ENCODE measurements around the gene PCP4L1. TPM values are rescaled to one million over a fixed set of nuclear protein-coding genes. Genes with fewer than 3 reads are reported as not detected.

Gene PCP4L1
- total RNA-seq, 2 donors from 2014 or later: 0.68 to 1.8 TPM

DNA sequence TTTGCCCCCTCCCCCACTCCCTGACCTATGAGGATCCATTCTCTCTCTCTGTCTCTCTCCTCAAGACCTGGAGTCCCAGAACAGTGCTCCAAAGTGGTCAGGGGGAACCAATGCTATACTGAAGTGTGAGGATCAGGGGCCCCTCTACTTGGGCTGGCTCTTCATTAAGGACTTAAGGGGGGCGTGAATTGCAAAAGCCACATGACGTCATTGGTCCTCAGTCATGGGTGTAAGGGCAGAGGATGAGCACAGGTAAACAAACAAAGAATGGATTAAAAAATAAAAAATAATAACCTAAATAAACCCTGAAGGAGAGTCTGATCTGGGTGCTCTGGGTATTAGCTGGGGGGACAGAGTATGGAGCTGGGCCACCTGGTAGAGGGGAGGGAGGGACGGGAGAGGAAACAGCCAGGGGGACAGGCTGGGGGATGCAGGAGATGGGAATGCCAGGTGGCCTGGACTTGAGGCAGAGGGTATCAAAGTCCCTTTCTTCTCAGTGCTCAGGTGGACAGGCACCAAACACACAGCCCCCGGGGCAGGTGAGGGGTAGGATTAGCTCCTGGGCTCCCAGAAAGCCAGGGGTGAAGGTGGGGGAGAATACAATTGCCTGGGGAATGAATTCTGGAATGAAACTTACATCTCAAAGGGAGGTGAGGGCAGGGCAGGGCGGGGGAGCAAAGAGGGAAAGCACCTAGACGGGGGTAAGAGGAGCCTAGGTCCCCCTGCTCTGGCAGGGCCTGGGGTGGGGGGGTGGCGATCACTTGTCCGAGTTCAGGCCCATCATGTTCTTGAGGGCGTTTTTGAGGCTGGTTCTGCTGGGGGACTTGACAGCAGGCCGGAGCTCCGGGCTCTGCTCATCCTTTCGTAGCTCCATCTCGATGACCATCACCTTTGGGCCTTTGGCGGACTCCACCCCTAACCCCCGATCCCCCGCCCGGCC, 46.7 kb downstream of the PCP4L1 start:
- peaks cover 7 to 14% of the 10 kb centered on the region in 2 donors for H3K4me1 ChIP-seq (ENCODE audit: control insufficient read depth in 1 of 2, low read depth in 2 of 2)
- peak overlapping the region; percentile 82 for H3K4me3 ChIP-seq
- no peaks in the 10 kb centered on the region for H3K9me3 ChIP-seq
- H3K36me3 ChIP-seq: no peaks in the 10 kb centered on the region
- no peaks in the 10 kb centered on the region for H3K27me3 ChIP-seq (replicated peaks; ENCODE audit: insufficient read depth)
- DNase-seq (ENCODE audit: low spot score) (no peak), ATAC-seq (ENCODE audit: insufficient number of reproducible peaks, low FRiP score, low read depth) (no peak)
- TF ChIP-seq, protein P1, sequence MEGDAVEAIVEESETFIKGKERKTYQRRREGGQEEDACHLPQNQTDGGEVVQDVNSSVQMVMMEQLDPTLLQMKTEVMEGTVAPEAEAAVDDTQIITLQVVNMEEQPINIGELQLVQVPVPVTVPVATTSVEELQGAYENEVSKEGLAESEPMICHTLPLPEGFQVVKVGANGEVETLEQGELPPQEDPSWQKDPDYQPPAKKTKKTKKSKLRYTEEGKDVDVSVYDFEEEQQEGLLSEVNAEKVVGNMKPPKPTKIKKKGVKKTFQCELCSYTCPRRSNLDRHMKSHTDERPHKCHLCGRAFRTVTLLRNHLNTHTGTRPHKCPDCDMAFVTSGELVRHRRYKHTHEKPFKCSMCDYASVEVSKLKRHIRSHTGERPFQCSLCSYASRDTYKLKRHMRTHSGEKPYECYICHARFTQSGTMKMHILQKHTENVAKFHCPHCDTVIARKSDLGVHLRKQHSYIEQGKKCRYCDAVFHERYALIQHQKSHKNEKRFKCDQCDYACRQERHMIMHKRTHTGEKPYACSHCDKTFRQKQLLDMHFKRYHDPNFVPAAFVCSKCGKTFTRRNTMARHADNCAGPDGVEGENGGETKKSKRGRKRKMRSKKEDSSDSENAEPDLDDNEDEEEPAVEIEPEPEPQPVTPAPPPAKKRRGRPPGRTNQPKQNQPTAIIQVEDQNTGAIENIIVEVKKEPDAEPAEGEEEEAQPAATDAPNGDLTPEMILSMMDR (IDR thresholded peaks at IDR 0.05): no peak
- no peak overlapping the region for H3K27ac ChIP-seq

DNA sequence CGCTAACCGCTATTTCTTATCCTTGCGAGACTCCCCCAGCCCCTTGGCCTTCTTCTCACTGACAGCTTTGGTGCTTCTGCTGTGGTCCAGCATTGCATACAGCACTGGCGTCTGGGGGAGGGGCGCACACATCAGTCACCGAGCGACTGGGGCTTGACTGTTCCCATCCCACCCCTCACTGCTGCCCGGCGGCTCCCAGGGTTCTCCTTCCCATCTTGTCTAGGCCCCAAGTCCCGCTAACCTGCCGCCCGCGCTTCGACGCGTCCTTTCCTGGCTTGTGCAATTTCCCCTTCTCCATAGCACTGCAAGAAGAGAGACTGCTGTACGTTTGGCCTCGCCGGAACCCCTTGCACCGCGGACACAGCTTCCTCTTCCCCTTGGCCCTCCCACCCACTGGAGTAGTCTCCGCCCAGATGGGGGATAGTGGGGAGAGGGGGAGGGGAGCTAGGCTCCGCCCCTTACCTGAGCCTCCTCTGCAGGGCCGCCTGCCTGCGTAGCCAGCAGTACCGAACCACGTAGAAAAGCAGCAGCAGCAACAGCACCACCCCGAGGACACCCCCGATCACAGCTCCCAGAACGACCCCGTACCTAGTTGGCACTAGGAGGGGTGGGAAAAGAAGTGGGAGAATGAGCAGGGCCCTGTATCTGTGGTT, 47.4 kb downstream of the PCP4L1 start:
- Histone ChIP-seq H3K36me3 (no peaks in the 10 kb centered on the region), H3K4me3 (peak overlapping the region; percentile 82), H3K4me1 (ENCODE audit: control insufficient read depth in 1 of 2, low read depth in 2 of 2) (peaks cover 7 to 14% of the 10 kb centered on the region in 2 donors), H3K9me3 (no peaks in the 10 kb centered on the region), H3K27me3 (replicated peaks; ENCODE audit: insufficient read depth) (no peaks in the 10 kb centered on the region), H3K27ac (no peak overlapping the region)
- TF ChIP-seq, protein P1 (IDR thresholded peaks at IDR 0.05): no peak
- ATAC-seq (ENCODE audit: insufficient number of reproducible peaks, low FRiP score, low read depth) (peak; percentile 41), DNase-seq (ENCODE audit: low spot score) (peak; percentile 21)

DNA sequence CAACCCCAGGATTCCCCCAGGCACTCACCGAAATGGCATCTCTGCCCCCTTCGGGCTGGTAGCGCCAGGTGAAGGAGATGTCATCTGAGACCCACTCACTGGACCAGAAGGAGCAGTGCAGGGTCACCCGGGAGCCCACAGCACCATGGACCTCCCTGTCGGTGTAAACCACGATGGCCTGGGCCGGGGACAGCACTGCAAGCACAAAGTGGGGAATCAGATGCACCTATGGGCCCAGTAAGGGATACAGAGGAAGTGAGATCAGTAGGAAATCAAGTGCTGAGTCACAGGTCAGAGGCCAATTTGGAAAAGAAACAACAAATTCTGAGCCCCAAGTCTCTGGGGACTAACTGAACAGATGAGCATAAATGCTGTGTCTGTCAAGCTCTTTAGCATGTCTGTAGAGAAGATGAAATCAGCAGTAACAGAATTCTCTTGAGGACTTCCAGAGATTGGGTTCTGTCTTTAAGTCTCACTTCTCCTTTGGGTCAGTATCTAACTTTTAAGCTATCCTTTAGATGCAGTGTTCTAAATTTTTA, 48.8 kb downstream of the PCP4L1 start:
- ATAC-seq (ENCODE audit: insufficient number of reproducible peaks, low FRiP score, low read depth): no peak
- H3K27me3 ChIP-seq (replicated peaks; ENCODE audit: insufficient read depth): no peaks in the 10 kb centered on the region
- peaks cover 7 to 14% of the 10 kb centered on the region in 2 donors for H3K4me1 ChIP-seq (ENCODE audit: control insufficient read depth in 1 of 2, low read depth in 2 of 2)
- DNase-seq (ENCODE audit: low spot score): no peak
- no peak overlapping the region for H3K27ac ChIP-seq
- no peaks in the 10 kb centered on the region for H3K9me3 ChIP-seq
- no peaks in the 10 kb centered on the region for H3K36me3 ChIP-seq
- no peak overlapping the region for H3K4me3 ChIP-seq
- TF ChIP-seq, protein P1 (IDR thresholded peaks at IDR 0.05): no peak

DNA sequence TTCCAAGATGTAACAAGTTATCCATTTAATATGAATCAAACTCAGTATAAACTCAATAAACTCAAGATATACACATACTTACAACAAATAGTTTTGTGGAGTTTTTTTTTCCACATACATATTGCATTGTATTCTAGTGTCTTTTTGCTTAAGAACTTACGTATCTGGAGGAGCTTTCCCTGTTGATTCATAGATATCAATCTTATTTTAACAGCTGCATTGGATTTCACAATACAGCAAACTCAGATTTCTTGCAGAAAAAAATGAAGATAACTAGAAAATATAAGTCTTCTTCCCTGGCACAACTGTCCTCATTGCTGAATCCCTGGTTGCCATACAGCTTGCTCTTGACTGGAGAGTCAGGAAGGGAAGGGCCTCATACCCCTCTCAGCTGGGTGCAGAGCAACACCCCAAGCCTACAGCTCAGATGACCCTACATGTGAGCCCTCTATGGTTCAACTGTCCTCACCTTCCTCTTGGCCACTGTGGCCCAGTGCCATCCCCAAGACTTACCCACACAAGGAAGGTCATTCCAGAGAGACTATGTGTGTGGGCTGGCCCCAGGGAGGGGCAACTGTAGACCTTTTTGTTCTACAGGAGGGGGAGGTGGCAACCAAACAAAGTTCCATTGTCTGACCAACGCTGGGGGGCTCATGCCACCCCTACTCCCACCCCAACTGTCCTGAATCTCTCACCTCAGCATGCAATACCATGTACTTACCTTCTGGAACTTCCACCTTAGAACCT, 49.5 kb downstream of the PCP4L1 start:
- Histone ChIP-seq H3K9me3 (no peaks in the 10 kb centered on the region), H3K4me1 (ENCODE audit: control insufficient read depth in 1 of 2, low read depth in 2 of 2) (peaks cover 7 to 14% of the 10 kb centered on the region in 2 donors), H3K36me3 (no peaks in the 10 kb centered on the region), H3K27ac (no peak overlapping the region), H3K4me3 (no peak overlapping the region), H3K27me3 (replicated peaks; ENCODE audit: insufficient read depth) (no peaks in the 10 kb centered on the region)
- DNase-seq (ENCODE audit: low spot score): no peak
- ATAC-seq (ENCODE audit: insufficient number of reproducible peaks, low FRiP score, low read depth): no peak
- TF ChIP-seq, protein P1 (IDR thresholded peaks at IDR 0.05): no peak

Measured in thoracic aorta (tissue), 2 donors.